Thyroid gland (tissue), 4 donors: ENCODE data around the gene DOCK2. TPM values are rescaled to one million over a fixed set of nuclear protein-coding genes. Genes with fewer than 3 reads are reported as not detected.
"Not testable (repeated sequence)": the region's sequence is repeated elsewhere in the genome, so short reads cannot be mapped to it uniquely, and the experiment has no call there.

Experiments used
- DNase-seq, 2 donors: peaks; one replicate each; pipeline ENCODE4 v3.0.0-alpha.2; 2019
- H3K27ac ChIP-seq, 3 donors: fragments of 200-600 bp; sonication (generic); 1 replicate in 2 of 3; 2 replicates in 1 of 3; pipeline ENCODE4 v1.5.1; 2016 to 2019; ENCODE audit warnings: mild to moderate bottlenecking in 1 of 3, moderate library complexity in 1 of 3
- H3K27me3 ChIP-seq: fragments of 200-600 bp; sonication (generic); one replicate; pipeline ENCODE4 v1.5.1; 2019
- H3K36me3 ChIP-seq, 2 donors: fragments of 200-600 bp; sonication (generic); one replicate each; pipeline ENCODE4 v1.5.1; 2016 to 2019
- H3K4me1 ChIP-seq, 2 donors: fragments of 200-600 bp; sonication (generic); one replicate each; pipeline ENCODE4 v1.5.1; 2017 to 2019
- H3K4me3 ChIP-seq, 3 donors: fragments of 200-600 bp; sonication (generic); replicated peaks in 1 of 3; 1 replicate in 2 of 3; 2 replicates in 1 of 3; pipeline ENCODE4 v1.5.1; 2016; ENCODE audit warnings: mild to moderate bottlenecking in 1 of 3
- H3K9me3 ChIP-seq: fragments of 200-600 bp; sonication (generic); one replicate; pipeline ENCODE4 v1.5.1; 2017
- POLR2A ChIP-seq, 2 donors: fragments of 450-650 bp; IDR thresholded peaks; one replicate each; pipeline ENCODE4 v1.6.1; 2017; ENCODE audit warnings: antibody characterized with exemption in 2 of 2, mild to moderate bottlenecking in 2 of 2, moderate library complexity in 1 of 2
- whole genome bisulfite sequencing, 2 donors: methylation state at CpG; one replicate each; pipeline ENCODE4 v1.1.5; 2017; 5-methylcytosine and 5-hydroxymethylcytosine counted together
- intact Hi-C: fragments of 100-400 bp; cut with DNase I; formaldehyde crosslinking; loops from one replicate; pipeline ENCODE4 v1.15.1; 2023
- total RNA-seq, 4 donors: library from RNA; depleted of rRNA; stranded (reverse); fragments of >200 nt; gene quantifications; one replicate each; pipeline ENCODE4 v1.2.3, GENCODE V29; 2016
- TF ChIP-seq, protein P1 (sequence below), 6 experiments: fragments of 200-600 bp in 3 of 6; fragments of 450-650 bp in 3 of 6; sonication (generic) in 3 of 6; IDR thresholded peaks; one replicate each; pipeline ENCODE4 v1.5.1; 2016 to 2019; ENCODE audit warnings: antibody characterized with exemption in 6 of 6, mild to moderate bottlenecking in 2 of 6, inconsistent platforms in 1 of 6, moderate library complexity in 1 of 6

DOCK2 gene
- total RNA-seq, 4 donors from 2014 or later = 4.3 to 14.1 (median 8.6) TPM

DNA sequence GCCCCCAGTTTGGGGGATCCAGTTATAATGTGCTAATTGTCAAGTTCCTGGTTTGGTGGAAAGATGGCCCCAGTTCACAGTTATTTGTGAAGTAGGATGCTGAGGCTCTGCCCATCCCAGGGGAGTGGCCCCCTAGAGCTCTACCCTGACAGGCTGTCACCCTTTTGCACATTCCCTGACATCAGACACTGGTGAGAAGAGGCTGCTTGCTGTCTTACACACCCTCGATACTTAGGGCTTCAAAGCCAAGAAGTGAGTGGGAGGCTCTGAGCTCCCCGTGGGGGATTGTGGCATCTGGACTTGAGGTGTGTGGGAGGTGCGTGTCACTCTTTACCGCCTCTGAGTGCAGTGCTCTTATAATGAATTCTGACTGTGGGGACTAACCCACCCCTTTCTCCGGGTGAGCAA lies 168.5 kb downstream of the DOCK2 start:
- intact Hi-C loops = no loop called here
- WGBS, 2 donors = 51 to 65% methylated on average over 5 of the region's 5 CpGs

DNA sequence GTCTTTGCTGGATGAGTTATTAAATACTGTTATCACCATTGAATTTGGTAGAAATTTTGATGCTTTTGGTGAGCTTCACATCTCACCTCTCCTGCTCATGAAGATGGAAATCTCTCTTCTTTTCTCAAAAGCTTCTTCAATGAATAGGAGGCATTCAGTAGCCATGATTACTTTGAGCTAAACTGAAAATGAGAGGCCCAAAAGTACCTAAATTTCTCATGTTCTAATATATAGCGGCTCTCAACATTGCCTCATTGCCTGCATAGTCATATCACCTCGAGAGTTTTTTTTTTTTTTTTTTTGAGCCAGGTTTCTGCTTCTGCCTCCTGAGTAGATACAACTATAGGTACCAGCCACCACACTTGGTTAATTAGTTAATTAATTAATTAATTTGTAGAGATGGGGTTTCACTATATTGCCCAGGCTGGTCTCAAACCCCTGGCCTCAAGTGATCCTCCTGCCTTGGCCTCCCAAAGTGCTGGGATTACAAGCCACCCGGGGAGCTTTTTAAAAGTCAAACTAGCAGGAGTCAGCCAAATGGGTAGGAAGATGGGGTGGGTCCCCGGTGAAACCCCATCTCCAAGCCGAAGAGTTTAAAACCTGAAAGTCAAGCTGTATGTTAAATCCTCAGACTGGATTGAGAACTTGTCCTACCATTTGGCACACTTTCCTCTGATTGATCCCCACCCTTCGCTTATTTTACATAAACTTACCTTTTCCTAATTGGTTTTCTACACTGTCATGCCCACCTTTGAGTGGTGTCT lies 169.0 kb downstream of the DOCK2 start:
- 91% methylated on average over 6 of the region's 6 CpGs for WGBS, 2 donors
- no peak for TF ChIP-seq POLR2A (IDR thresholded peaks at IDR 0.05)
- TF ChIP-seq, protein P1, sequence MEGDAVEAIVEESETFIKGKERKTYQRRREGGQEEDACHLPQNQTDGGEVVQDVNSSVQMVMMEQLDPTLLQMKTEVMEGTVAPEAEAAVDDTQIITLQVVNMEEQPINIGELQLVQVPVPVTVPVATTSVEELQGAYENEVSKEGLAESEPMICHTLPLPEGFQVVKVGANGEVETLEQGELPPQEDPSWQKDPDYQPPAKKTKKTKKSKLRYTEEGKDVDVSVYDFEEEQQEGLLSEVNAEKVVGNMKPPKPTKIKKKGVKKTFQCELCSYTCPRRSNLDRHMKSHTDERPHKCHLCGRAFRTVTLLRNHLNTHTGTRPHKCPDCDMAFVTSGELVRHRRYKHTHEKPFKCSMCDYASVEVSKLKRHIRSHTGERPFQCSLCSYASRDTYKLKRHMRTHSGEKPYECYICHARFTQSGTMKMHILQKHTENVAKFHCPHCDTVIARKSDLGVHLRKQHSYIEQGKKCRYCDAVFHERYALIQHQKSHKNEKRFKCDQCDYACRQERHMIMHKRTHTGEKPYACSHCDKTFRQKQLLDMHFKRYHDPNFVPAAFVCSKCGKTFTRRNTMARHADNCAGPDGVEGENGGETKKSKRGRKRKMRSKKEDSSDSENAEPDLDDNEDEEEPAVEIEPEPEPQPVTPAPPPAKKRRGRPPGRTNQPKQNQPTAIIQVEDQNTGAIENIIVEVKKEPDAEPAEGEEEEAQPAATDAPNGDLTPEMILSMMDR (IDR thresholded peaks at IDR 0.05) = no peak
- DNase-seq = no peak
- Histone ChIP-seq H3K27me3 (no peaks in the 10 kb centered on the region), H3K9me3 (no peaks in the 10 kb centered on the region), H3K36me3 (no peaks in the 10 kb centered on the region), H3K4me3 (no peak overlapping the region), H3K4me1 (no peaks in the 10 kb centered on the region), H3K27ac (no peak overlapping the region)
- intact Hi-C loops = no loop called here

More for the DNA sequence above, 168.5 kb downstream of the DOCK2 start:
- Histone ChIP-seq H3K9me3 (no peaks in the 10 kb centered on the region), H3K36me3 (no peaks in the 10 kb centered on the region), H3K27me3 (no peaks in the 10 kb centered on the region), H3K4me1 (no peaks in the 10 kb centered on the region), H3K27ac (no peak overlapping the region), H3K4me3 (no peak overlapping the region)
- DNase-seq = no peak
- TF ChIP-seq, protein P1 (IDR thresholded peaks at IDR 0.05) = no peak
- no peak for TF ChIP-seq POLR2A (IDR thresholded peaks at IDR 0.05)

DNA sequence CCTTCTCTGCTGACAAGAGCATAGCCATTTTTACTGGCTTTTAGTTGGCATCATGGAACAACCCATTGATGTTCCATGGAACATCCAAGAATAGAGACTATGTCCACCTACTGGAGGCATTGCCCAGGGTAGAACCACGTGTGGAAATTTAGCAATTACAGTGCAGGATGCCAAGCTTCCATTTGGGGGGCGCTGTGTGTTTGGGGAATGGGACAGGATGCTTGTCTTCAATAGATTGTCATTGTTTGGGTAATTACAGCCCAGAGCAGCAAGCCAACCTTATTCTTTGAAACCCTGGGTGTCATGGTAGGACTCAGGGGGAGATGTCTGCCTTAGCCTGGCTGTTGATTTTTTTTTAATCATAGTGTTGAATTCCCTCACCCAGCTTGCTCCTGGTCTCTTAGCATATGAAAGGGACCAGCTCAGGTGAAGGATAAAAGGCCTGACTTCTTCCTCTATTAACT lies 171.1 kb downstream of the DOCK2 start:
- intact Hi-C loops = no loop called here
- no peak for TF ChIP-seq POLR2A (IDR thresholded peaks at IDR 0.05)
- TF ChIP-seq, protein P1 (IDR thresholded peaks at IDR 0.05) = no peak
- Histone ChIP-seq H3K27me3 (no peaks in the 10 kb centered on the region), H3K36me3 (no peaks in the 10 kb centered on the region), H3K4me1 (no peaks in the 10 kb centered on the region), H3K27ac (no peak overlapping the region), H3K4me3 (no peak overlapping the region), H3K9me3 (no peaks in the 10 kb centered on the region)
- no peak for DNase-seq
- WGBS, 2 donors = 36 to 45% methylated on average over 2 of the region's 2 CpGs

DNA sequence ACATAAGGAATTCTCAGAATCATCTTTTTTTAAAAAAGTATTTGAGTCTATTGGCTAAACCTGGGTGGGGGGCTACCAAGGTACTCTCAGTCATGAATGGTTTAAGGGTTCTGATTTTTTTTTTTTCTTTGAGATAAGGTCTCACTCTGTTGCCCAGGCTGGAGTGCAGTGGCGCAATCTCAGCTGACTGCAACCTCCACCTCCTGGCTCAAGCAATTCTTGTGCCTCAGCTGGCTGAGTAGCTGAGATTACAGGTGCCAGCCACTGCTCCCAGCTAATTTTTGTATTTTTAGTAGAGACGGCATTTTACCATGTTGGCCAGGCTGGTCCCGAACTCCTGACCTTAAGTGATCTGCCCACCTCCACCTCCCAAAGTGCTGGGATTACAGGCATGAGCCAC lies 171.8 kb downstream of the DOCK2 start:
- peak; percentile 55 to 59 for DNase-seq
- H3K4me3 ChIP-seq, H3K27ac ChIP-seq, H3K9me3 ChIP-seq, H3K4me1 ChIP-seq, H3K27me3 ChIP-seq, intact Hi-C loops, H3K36me3 ChIP-seq: not testable (repeated sequence)
- 30 to 42% methylated on average over 3 of the region's 3 CpGs for WGBS, 2 donors

DNA sequence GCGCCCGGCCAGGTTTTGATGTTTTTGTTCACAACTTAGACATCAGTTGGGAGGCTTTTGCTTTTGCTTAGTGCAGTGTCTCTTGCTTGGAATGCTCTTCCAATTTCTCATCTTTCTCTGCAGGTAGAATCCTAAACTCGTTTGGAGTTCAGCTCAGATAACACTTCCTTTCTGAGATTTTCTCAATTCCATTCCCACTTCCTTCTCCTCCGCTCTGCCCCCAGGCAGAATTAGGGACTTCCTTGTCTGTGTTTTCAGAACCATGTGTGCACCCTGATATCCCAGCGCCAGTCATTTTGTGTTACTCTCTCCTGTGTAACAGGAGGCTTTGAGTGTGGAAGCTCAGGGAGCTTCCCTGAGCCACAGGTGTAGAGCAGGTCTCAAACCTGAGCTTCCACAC lies 172.2 kb downstream of the DOCK2 start:
- intact Hi-C loops = no loop called here

More for the DNA sequence above, 172.2 kb downstream of the DOCK2 start:
- no peak for TF ChIP-seq POLR2A (IDR thresholded peaks at IDR 0.05)
- TF ChIP-seq, protein P1 (IDR thresholded peaks at IDR 0.05) = no peak
- H3K36me3 ChIP-seq = no peaks in the 10 kb centered on the region
- no peaks in the 10 kb centered on the region for H3K4me1 ChIP-seq
- no peak overlapping the region for H3K27ac ChIP-seq
- no peak overlapping the region for H3K4me3 ChIP-seq
- H3K27me3 ChIP-seq = no peaks in the 10 kb centered on the region
- 50 to 51% methylated on average over 5 of the region's 5 CpGs for WGBS, 2 donors
- H3K9me3 ChIP-seq = no peaks in the 10 kb centered on the region
- DNase-seq = no peak
